Ishikawa (cell line): ENCODE data around the gene WDR72.

ENCODE experiments used
- CEBPB ChIP-seq: IDR thresholded peaks from 2 replicates; pipeline ENCODE4 v1.6.1; 2012
- CREB1 ChIP-seq: IDR thresholded peaks from 2 replicates; pipeline ENCODE4 v1.6.1; 2012; ENCODE audit warnings: low read depth
- EGR1 ChIP-seq: IDR thresholded peaks from 2 replicates; pipeline ENCODE4 v1.6.1; 2012
- EP300 ChIP-seq: IDR thresholded peaks from 2 replicates; pipeline ENCODE4 v1.6.1; 2012; ENCODE audit warnings: borderline replicate concordance
- FOXM1 ChIP-seq: IDR thresholded peaks from 2 replicates; pipeline ENCODE4 v1.6.1; 2012; ENCODE audit warnings: low read depth, borderline replicate concordance
- NFIC ChIP-seq: IDR thresholded peaks from 2 replicates; pipeline ENCODE4 v1.6.1; 2012
- RAD21 ChIP-seq: IDR thresholded peaks from 2 replicates; pipeline ENCODE4 v1.6.1; 2012; ENCODE audit warnings: low read depth
- TAF1 ChIP-seq: IDR thresholded peaks from 2 replicates; pipeline ENCODE4 v1.6.1; 2012; ENCODE audit warnings: low read depth, mild to moderate bottlenecking
- TCF12 ChIP-seq: IDR thresholded peaks from 2 replicates; pipeline ENCODE4 v1.6.1; 2012; ENCODE audit warnings: low read depth
- TEAD4 ChIP-seq: IDR thresholded peaks from 2 replicates; pipeline ENCODE4 v1.6.1; 2012
- YY1 ChIP-seq: IDR thresholded peaks from 2 replicates; pipeline ENCODE4 v1.6.1; 2012; ENCODE audit warnings: low read depth
- ZBTB7A ChIP-seq: IDR thresholded peaks from 2 replicates; pipeline ENCODE4 v1.6.1; 2012; ENCODE audit warnings: low read depth
- TF ChIP-seq, protein P1 (sequence below): IDR thresholded peaks from 2 replicates; pipeline ENCODE4 v1.6.1; 2012
- TF ChIP-seq, protein P2 (sequence below): IDR thresholded peaks from 2 replicates; pipeline ENCODE4 v1.6.1; 2012; ENCODE audit warnings: low read depth, mild to moderate bottlenecking
- TF ChIP-seq, protein P3 (sequence below): IDR thresholded peaks from 2 replicates; pipeline ENCODE4 v1.6.1; 2012

The WDR72 gene

DNA sequence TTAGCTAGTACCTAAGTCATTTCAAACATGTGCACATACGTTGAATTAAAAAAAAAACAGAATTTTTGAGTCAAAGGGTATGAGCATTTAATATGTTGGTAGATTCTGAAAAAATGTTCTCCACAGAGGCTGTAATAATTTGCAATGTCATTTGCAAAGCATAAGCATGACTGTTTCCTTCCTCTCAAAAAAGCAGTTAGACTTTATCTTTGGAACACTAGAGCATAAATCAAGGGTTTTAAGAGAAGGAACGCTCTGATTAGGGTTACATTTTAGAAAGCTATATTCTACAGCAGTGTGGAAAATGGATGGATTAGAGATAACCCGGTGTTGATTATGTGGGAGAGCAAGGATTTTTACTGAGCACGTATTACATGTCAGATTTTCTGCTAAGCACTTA is 193.7 kb downstream of the WDR72 start:
- TF ChIP-seq TCF12, result no peak
- no peak for TF ChIP-seq YY1
- no peak for TF ChIP-seq TEAD4
- TF ChIP-seq EGR1, result no peak
- no peak for TF ChIP-seq NFIC
- TF ChIP-seq FOXM1, result no peak
- no peak for TF ChIP-seq TAF1
- TF ChIP-seq, protein P1, sequence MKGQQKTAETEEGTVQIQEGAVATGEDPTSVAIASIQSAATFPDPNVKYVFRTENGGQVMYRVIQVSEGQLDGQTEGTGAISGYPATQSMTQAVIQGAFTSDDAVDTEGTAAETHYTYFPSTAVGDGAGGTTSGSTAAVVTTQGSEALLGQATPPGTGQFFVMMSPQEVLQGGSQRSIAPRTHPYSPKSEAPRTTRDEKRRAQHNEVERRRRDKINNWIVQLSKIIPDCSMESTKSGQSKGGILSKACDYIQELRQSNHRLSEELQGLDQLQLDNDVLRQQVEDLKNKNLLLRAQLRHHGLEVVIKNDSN, result no peak
- TF ChIP-seq, protein P2, sequence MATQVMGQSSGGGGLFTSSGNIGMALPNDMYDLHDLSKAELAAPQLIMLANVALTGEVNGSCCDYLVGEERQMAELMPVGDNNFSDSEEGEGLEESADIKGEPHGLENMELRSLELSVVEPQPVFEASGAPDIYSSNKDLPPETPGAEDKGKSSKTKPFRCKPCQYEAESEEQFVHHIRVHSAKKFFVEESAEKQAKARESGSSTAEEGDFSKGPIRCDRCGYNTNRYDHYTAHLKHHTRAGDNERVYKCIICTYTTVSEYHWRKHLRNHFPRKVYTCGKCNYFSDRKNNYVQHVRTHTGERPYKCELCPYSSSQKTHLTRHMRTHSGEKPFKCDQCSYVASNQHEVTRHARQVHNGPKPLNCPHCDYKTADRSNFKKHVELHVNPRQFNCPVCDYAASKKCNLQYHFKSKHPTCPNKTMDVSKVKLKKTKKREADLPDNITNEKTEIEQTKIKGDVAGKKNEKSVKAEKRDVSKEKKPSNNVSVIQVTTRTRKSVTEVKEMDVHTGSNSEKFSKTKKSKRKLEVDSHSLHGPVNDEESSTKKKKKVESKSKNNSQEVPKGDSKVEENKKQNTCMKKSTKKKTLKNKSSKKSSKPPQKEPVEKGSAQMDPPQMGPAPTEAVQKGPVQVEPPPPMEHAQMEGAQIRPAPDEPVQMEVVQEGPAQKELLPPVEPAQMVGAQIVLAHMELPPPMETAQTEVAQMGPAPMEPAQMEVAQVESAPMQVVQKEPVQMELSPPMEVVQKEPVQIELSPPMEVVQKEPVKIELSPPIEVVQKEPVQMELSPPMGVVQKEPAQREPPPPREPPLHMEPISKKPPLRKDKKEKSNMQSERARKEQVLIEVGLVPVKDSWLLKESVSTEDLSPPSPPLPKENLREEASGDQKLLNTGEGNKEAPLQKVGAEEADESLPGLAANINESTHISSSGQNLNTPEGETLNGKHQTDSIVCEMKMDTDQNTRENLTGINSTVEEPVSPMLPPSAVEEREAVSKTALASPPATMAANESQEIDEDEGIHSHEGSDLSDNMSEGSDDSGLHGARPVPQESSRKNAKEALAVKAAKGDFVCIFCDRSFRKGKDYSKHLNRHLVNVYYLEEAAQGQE, result no peak
- TF ChIP-seq ZBTB7A, result no peak
- TF ChIP-seq CREB1, result no peak
- TF ChIP-seq CEBPB, result no peak
- TF ChIP-seq RAD21, result no peak
- TF ChIP-seq, protein P3, sequence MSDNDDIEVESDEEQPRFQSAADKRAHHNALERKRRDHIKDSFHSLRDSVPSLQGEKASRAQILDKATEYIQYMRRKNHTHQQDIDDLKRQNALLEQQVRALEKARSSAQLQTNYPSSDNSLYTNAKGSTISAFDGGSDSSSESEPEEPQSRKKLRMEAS, result no peak
- TF ChIP-seq EP300, result no peak

DNA sequence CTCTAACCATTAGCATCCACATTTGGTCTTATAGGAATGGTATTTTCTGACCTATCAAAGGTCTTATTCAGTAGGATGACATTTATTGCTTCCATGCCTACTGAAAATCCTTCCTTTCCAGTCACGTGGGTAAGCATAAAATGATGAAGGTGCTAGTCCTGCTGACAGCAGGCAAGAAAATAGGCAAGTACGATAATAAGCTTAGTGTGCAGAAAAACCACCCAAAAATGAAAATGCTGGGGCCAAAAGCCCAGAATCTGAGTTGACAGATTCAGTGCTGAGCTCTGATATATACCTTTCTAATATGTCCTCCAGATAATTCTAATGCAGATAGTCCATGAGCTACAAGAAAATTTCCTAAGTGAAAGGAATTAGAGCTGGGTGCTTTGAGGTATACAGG is 194.8 kb downstream of the WDR72 start:
- no peak for TF ChIP-seq EGR1
- no peak for TF ChIP-seq TAF1
- no peak for TF ChIP-seq TCF12
- TF ChIP-seq CREB1, result no peak
- no peak for TF ChIP-seq TEAD4
- TF ChIP-seq, protein P1, result no peak
- no peak for TF ChIP-seq YY1
- no peak for TF ChIP-seq FOXM1
- TF ChIP-seq EP300, result no peak
- no peak for TF ChIP-seq CEBPB
- TF ChIP-seq, protein P3, result no peak
- no peak for TF ChIP-seq ZBTB7A
- no peak for TF ChIP-seq RAD21
- TF ChIP-seq, protein P2, result no peak

DNA sequence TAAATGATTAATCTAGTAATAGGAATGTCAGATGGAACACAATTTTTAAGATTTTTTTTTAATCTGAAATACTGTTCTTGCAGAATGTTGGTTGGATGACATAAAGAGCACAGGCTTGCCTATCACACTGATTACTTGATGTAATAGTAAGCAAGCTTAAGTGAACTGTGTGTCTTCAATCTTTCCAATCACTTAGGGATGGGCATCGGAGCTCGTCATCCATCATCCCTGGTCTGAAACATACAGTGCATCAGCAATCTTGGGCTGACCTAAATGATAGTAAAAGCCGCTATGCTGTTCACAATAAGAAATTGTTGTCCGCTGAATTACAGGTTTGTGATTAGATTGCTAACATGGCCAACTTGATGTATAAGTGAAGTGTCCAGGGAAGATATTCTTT is 195.8 kb downstream of the WDR72 start:
- TF ChIP-seq, protein P1, result no peak
- TF ChIP-seq RAD21, result no peak
- no peak for TF ChIP-seq TAF1
- no peak for TF ChIP-seq ZBTB7A

DNA sequence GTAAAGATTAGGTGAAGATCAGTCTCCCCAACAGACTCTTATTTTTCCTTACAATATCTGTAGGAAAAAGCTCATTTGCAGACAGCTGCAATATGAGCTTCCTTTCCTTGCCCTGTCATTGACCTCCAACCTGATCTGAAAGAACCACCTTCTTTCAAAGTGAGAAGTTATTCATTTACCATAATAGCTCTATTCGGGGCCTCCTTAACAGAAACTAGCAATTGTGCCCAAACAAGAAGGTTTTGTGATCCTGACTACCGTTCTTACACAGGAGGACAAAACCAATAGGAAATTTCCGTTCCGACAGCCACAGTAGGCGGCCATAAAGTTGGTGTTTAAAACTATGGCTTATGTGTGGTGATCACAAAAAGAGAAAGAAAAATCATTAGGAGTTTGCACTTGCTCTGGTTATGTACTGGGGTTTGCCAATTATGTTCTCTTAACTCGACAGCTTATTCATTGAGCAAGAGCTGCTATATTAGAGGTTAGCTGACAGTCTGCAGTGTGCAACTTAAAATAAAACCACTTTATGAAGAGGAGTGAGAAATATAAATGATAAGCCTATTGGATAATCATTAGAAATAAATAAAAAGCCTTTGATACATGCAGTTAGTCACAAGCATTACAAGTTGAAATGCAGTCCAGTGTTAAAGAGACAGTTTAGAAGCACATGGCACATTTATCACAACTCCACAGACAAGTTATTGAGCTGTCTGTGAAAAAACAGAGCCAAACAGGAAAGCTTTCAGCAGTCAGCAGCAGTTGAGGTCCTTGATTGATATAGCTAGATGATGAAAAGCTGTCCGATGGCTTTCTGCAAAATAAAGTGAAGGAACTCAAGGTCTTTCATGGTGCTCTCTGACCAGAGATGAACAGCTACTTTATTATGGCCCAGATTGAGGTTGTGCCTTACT is 199.8 kb downstream of the WDR72 start:
- TF ChIP-seq RAD21 (no peak), YY1 (no peak), NFIC (no peak), ZBTB7A (no peak), TAF1 (no peak), FOXM1 (no peak), TEAD4 (no peak), CREB1 (no peak), TCF12 (no peak), EGR1 (no peak), EP300 (no peak)
- TF ChIP-seq, protein P3, result no peak
